Fibroblast of the aortic adventitia (primary cell): Measurements from ENCODE around the gene ELMOD1. TPM values are rescaled to one million over a fixed set of nuclear protein-coding genes. Genes with fewer than 3 reads are reported as not detected.

Source experiments
- DNase-seq: peaks from one replicate; pipeline ENCODE4 v3.0.0-alpha.2; 2010; ENCODE audit warnings: low read depth
- H3K4me3 ChIP-seq: 2 replicates; pipeline ENCODE4 v1.5.1; 2011; ENCODE audit warnings: low read depth, mild to moderate bottlenecking, control low read depth, low read length, moderate library complexity
- CTCF ChIP-seq: IDR thresholded peaks from 2 replicates; pipeline ENCODE4 v1.5.1; 2011; ENCODE audit warnings: mild to moderate bottlenecking, low read length, control low read depth, inconsistent platforms; ENCODE audit not compliant: insufficient read depth
- total RNA-seq: library from RNA; depleted of rRNA; stranded (reverse); fragments of >200 nt; gene quantifications from 2 replicates; pipeline ENCODE4 v1.2.3, GENCODE V29; 2012; ENCODE audit warnings: low replicate concordance

The ELMOD1 gene
- total RNA-seq, 1 donor = 0.36 TPM

GRCh38 chr11:107704451-107704850 is 113.5 kb downstream of the ELMOD1 start:
- no peak overlapping the region for H3K4me3 ChIP-seq
- DNase-seq = peak; percentile 22
- no peak for TF ChIP-seq CTCF

GRCh38 chr11:107705027-107705426 is 114.1 kb downstream of the ELMOD1 start:
- DNase-seq = peak; percentile 85
- TF ChIP-seq CTCF = no peak
- H3K4me3 ChIP-seq = no peak overlapping the region

GRCh38 chr11:107706531-107706930 is 115.6 kb downstream of the ELMOD1 start:
- no peak for TF ChIP-seq CTCF
- DNase-seq = no peak
- no peak overlapping the region for H3K4me3 ChIP-seq

GRCh38 chr11:107707215-107707671 is 116.3 kb downstream of the ELMOD1 start:
- H3K4me3 ChIP-seq = no peak overlapping the region
- TF ChIP-seq CTCF = no peak
- no peak for DNase-seq

GRCh38 chr11:107707807-107708206 is 116.9 kb downstream of the ELMOD1 start:
- no peak for TF ChIP-seq CTCF
- H3K4me3 ChIP-seq = no peak overlapping the region
- DNase-seq = no peak

GRCh38 chr11:107708792-107709191 is 117.8 kb downstream of the ELMOD1 start:
- H3K4me3 ChIP-seq = no peak overlapping the region
- DNase-seq = no peak
- TF ChIP-seq CTCF = no peak

- TF ChIP-seq CTCF = no peak
- DNase-seq = no peak
- no peak overlapping the region for H3K4me3 ChIP-seq
Measured at GRCh38 chr11:107710301-107710700, 119.4 kb downstream of the ELMOD1 start.
